NOMO-1 treated with DMSO at 0.1 percent for 48 hours (cell line): Measurements from ENCODE around the gene JAG2.

Experiments
- DNase-seq: peaks from one replicate; lab custom pipeline; 2025; ENCODE audit not compliant: unreplicated experiment; lab: John Stamatoyannopoulos, UW

JAG2 gene

GRCh38 chr14:105141486-105142281 is 26.9 kb downstream of the JAG2 start:
- DNase-seq = no peak

- DNase-seq = no peak
These were observed 27.6 kb downstream of the JAG2 start for GRCh38 chr14:105141026-105141425.

GRCh38 chr14:105140581-105140980 is 28.0 kb downstream of the JAG2 start:
- DNase-seq = no peak

GRCh38 chr14:105139831-105140239 is 28.7 kb downstream of the JAG2 start:
- DNase-seq = no peak

GRCh38 chr14:105139212-105139825 is 29.3 kb downstream of the JAG2 start:
- no peak for DNase-seq

GRCh38 chr14:105138551-105139111 is 29.9 kb downstream of the JAG2 start:
- no peak for DNase-seq

GRCh38 chr14:105138021-105138541 is 30.5 kb downstream of the JAG2 start:
- DNase-seq = no peak

- DNase-seq = no peak
These were observed 31.0 kb downstream of the JAG2 start for GRCh38 chr14:105137481-105138020.

- DNase-seq = no peak
These were observed 31.9 kb downstream of the JAG2 start for GRCh38 chr14:105136401-105137322.

GRCh38 chr14:105135700-105136395 is 32.7 kb downstream of the JAG2 start:
- no peak for DNase-seq

GRCh38 chr14:105132921-105133654 is 35.5 kb downstream of the JAG2 start:
- no peak for DNase-seq

- DNase-seq = no peak
These were observed 37.3 kb downstream of the JAG2 start for GRCh38 chr14:105131241-105131640.

GRCh38 chr14:105128059-105128458 is 40.5 kb downstream of the JAG2 start:
- DNase-seq = no peak

GRCh38 chr14:105126981-105127329 is 41.6 kb downstream of the JAG2 start:
- DNase-seq = no peak

- no peak for DNase-seq
These were observed 42.2 kb downstream of the JAG2 start for GRCh38 chr14:105126126-105126980.

- DNase-seq = no peak
These were observed 43.8 kb downstream of the JAG2 start for GRCh38 chr14:105124823-105125222.

GRCh38 chr14:105123981-105124765 is 44.4 kb downstream of the JAG2 start:
- no peak for DNase-seq
